ENCODE data around the gene SKI. TPM values are rescaled to one million over a fixed set of nuclear protein-coding genes. Genes with fewer than 3 reads are reported as not detected.

SKI gene
- total RNA-seq, 1 donor from 2014 or later = 13.5 TPM

DNA sequence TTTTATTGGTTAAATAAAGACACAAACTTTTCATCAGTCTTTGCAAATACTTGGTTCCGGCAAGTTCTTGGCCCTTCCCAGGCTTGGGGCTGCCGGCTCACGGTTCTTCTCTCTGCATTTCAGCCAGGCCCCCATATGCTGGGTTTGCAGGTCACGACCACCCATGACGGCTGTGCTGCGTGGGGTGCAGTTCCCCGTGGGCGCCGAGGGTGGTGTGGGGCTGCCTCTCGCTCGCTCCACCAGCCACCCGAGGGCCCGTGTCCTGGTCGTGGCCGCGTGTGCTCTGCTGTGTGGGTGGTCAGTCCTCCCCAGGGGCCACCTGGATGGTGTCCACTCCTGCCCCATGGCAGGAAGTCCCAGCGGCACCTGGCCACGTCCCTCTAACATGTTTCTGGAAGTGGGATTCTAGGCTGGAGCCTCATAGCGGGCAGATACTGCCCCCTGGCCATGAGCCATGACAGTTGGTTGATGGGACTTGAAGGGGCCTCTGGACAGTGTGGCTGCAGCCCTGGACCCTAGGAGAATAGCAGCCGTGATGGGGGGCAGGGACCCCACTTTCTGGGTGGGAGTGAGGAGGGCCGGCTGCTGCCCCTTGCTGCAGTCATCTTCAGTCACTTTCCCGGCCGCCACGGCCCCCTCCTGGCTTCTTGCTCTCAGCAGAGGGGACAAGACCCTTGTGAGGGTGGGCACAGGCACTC lies 46.3 kb downstream of the SKI start:
- H3K4me3 ChIP-seq (ENCODE audit: low read depth, low read length) = no peak overlapping the region
- TF ChIP-seq, protein P1, sequence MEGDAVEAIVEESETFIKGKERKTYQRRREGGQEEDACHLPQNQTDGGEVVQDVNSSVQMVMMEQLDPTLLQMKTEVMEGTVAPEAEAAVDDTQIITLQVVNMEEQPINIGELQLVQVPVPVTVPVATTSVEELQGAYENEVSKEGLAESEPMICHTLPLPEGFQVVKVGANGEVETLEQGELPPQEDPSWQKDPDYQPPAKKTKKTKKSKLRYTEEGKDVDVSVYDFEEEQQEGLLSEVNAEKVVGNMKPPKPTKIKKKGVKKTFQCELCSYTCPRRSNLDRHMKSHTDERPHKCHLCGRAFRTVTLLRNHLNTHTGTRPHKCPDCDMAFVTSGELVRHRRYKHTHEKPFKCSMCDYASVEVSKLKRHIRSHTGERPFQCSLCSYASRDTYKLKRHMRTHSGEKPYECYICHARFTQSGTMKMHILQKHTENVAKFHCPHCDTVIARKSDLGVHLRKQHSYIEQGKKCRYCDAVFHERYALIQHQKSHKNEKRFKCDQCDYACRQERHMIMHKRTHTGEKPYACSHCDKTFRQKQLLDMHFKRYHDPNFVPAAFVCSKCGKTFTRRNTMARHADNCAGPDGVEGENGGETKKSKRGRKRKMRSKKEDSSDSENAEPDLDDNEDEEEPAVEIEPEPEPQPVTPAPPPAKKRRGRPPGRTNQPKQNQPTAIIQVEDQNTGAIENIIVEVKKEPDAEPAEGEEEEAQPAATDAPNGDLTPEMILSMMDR (conservative IDR thresholded peaks at IDR 0.05; ENCODE audit: low read depth, low read length) = no peak
- no peak for DNase-seq (ENCODE audit: low read depth)

DNA sequence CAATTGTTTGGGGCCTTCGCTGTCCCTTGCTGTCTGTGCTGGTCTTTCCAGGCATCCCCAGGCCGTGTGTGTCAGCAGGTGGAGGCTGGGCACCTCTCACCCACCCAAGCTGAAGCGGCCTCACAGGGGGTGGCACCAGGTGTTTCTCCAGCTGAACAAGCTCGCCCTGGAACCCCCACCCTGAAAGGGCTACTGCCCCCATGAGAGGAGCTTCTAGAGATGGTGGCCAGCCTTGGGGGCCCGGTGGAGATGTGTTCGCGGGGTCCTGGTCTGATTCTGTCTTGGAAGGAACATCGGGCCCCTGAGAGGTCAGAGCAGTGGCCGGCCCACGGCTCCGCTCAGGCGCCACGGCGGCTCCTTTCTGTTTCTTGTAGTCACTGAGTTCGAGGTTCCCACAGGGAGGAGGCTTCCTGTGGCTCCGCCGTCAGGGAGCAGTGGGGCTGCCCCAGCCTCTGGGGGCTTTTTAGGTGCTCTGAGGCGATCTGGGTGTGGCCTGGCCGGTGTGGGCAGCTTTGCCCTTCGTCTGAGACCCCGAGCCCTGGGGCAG lies 46.9 kb downstream of the SKI start:
- TF ChIP-seq, protein P1 (conservative IDR thresholded peaks at IDR 0.05; ENCODE audit: low read depth, low read length) = no peak
- no peak for DNase-seq (ENCODE audit: low read depth)
- no peak overlapping the region for H3K4me3 ChIP-seq (ENCODE audit: low read depth, low read length)

- H3K4me3 ChIP-seq (ENCODE audit: low read depth, low read length) = no peak overlapping the region
- TF ChIP-seq, protein P1 (conservative IDR thresholded peaks at IDR 0.05; ENCODE audit: low read depth, low read length) = no peak
- DNase-seq (ENCODE audit: low read depth) = no peak
Measured at GRCh38 chr1:2275796-2276536, 47.8 kb downstream of the SKI start.

- H3K4me3 ChIP-seq (ENCODE audit: low read depth, low read length) = no peak overlapping the region
- TF ChIP-seq, protein P1 (conservative IDR thresholded peaks at IDR 0.05; ENCODE audit: low read depth, low read length) = no peak
- DNase-seq (ENCODE audit: low read depth) = no peak
Measured at GRCh38 chr1:2276803-2277580, 48.9 kb downstream of the SKI start.

DNA sequence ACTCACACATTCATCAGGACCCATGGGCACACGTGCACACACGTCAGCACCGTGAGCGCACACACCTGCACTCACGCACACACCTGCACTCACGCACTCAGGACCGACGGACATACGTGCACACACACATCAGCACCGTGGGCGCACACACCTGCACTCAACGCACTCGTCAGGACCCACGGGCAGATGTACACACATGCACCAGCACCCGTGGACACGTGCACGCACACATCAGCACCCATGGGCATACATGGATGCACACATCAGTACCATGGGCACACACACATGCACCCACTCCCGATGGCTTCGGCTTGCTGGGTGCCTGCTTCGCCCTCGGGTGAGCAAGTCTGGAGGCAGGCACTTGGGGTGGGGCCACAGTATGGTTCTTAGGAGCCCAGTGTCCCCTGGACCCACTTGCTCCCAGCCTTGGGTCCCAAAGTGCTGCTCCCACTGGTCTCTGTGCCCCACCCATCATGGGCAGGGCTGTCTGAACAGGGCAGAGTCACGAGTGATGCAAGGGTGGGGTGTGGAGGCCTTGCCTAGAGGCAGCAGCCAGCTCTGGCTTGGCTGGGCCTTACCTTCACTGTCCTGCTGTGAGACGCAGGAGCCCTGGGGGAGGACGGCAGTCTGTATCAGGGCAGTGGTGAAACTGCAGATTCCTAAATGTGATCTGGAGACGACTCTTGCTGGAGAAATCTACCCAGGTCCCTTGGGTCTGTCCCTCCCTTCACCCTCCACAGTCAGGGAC lies 49.8 kb downstream of the SKI start:
- TF ChIP-seq, protein P1 (conservative IDR thresholded peaks at IDR 0.05; ENCODE audit: low read depth, low read length) = no peak
- H3K4me3 ChIP-seq (ENCODE audit: low read depth, low read length) = no peak overlapping the region
- DNase-seq (ENCODE audit: low read depth) = no peak

DNA sequence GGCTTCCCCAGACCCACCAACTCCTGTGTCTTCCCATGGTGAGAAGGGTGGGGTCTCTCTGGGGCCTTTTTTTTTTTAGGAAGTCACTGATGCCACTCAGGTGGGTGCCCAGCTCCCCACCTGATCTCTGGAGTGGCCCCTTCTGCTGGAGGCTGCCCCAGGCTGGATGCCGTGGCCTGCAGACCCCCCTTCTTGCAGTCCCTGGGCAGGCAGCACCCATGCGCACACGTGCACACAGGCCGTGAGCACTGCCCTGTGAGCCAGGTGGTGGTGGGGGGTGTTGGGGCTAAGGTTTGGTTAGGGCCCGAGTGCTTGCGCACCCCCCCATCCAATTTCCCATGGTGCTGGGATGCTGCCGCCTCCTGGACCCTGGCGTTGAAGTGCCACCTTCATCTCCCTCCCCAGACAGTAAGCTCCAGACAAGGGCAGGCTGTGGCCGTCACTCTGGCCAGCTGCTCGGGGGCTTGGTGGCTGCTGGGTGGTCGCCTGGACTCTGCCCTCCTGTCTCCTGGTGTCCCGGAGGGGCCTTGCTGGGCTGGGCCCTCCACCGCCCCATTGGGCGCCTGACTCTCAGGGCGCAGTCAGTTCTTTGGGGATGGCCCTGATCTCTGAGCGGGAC lies 50.6 kb downstream of the SKI start:
- TF ChIP-seq, protein P1 (conservative IDR thresholded peaks at IDR 0.05; ENCODE audit: low read depth, low read length) = no peak
- no peak for DNase-seq (ENCODE audit: low read depth)
- H3K4me3 ChIP-seq (ENCODE audit: low read depth, low read length) = no peak overlapping the region

Measured in epithelial cell of proximal tubule (primary cell).